H1 (cell line): ENCODE measurements around the gene ZNF804B. TPM values are rescaled to one million over a fixed set of nuclear protein-coding genes. Genes with fewer than 3 reads are reported as not detected.

Source experiments
- CTCF ChIA-PET: fragments of 300-600 bp; sonication (Branson Sonifier 250); formaldehyde crosslinking; loops from one replicate; lab custom pipeline; 2021; ENCODE audit not compliant: partially characterized antibody; lab: Charles Lee
- POLR2A ChIA-PET: fragments of 300-600 bp; sonication (Branson Sonifier 250); formaldehyde crosslinking; loops from one replicate; lab custom pipeline; 2021; ENCODE audit warnings: inconsistent platforms; ENCODE audit not compliant: partially characterized antibody; lab: Charles Lee
- DNase-seq, 2 experiments: peaks; one replicate each; pipeline versions ENCODE4 v3.0.0 to v3.0.0-alpha.2; 2010 to 2022; ENCODE audit warnings: low spot score in 2 of 2, low read depth in 1 of 2, mixed read lengths in 1 of 2
- FAIRE-seq: peaks from 2 replicates; lab custom pipeline; 2011; peaks lifted over from hg19 to GRCh38; lab: Jason Lieb, UNC
- H2AFZ ChIP-seq: 2 replicates; pipeline ENCODE4 v1.8.1; 2012; ENCODE audit warnings: low read length, inconsistent platforms
- H2AK5ac ChIP-seq: 2 replicates; pipeline ENCODE4 v1.6.1; 2013; ENCODE audit warnings: low read depth, low read length
- H2BK120ac ChIP-seq: replicated peaks from 2 replicates; pipeline ENCODE3; 2013; ENCODE audit warnings: low read depth, low read length, inconsistent platforms
- H2BK12ac ChIP-seq: 2 replicates; pipeline ENCODE4 v1.6.1; 2013; ENCODE audit warnings: low read depth, low read length
- H2BK15ac ChIP-seq: 2 replicates; pipeline ENCODE4 v1.6.1; 2013; ENCODE audit warnings: low read length
- H2BK20ac ChIP-seq: 2 replicates; pipeline ENCODE4 v1.6.1; 2013; ENCODE audit warnings: low read length
- H2BK5ac ChIP-seq: 2 replicates; pipeline ENCODE4 v1.6.1; 2013; ENCODE audit warnings: low read depth, low read length
- H3K14ac ChIP-seq: 2 replicates; pipeline ENCODE4 v1.6.1; 2013; ENCODE audit warnings: inconsistent platforms; ENCODE audit not compliant: insufficient read length
- H3K18ac ChIP-seq: 2 replicates; pipeline ENCODE4 v1.6.1; 2013; ENCODE audit warnings: low read length; ENCODE audit errors: extremely low read depth
- H3K23ac ChIP-seq: 2 replicates; pipeline ENCODE4 v1.6.1; 2013; ENCODE audit warnings: inconsistent platforms; ENCODE audit not compliant: insufficient read length
- H3K23me2 ChIP-seq: 2 replicates; pipeline ENCODE4 v1.6.1; 2013; ENCODE audit warnings: low read depth, low read length
- H3K27ac ChIP-seq: 2 replicates; pipeline ENCODE4 v1.6.1; 2011; ENCODE audit warnings: low read depth, low read length, inconsistent platforms
- H3K27me3 ChIP-seq, 4 experiments: replicated peaks in 1 of 4; 1 replicate in 1 of 4; 2 replicates in 3 of 4; pipeline versions ENCODE4 v1.6.1 to v1.8.1; 2011 to 2013; ENCODE audit warnings: low read length in 3 of 4, mild to moderate bottlenecking in 3 of 4, inconsistent platforms in 2 of 4, mixed read lengths in 2 of 4, moderate library complexity in 1 of 4; ENCODE audit not compliant: control insufficient read depth in 3 of 4, insufficient read depth in 3 of 4; ENCODE audit errors: extremely low read depth in 1 of 4
- H3K36me3 ChIP-seq, 4 experiments: 2 replicates each; pipeline versions ENCODE4 v1.6.1 to v1.8.1; 2011 to 2013; ENCODE audit warnings: mild to moderate bottlenecking in 4 of 4, low read length in 3 of 4, moderate library complexity in 2 of 4, control low read depth in 1 of 4, inconsistent platforms in 1 of 4; ENCODE audit not compliant: insufficient read depth in 4 of 4, control insufficient read depth in 2 of 4
- H3K4ac ChIP-seq: replicated peaks from 2 replicates; pipeline ENCODE3; 2013; ENCODE audit warnings: low read length, low read depth, mixed read lengths, inconsistent platforms; ENCODE audit not compliant: insufficient read length
- H3K4me1 ChIP-seq, 4 experiments: replicated peaks in 1 of 4; 1 replicate in 1 of 4; 2 replicates in 3 of 4; pipeline versions ENCODE4 v1.6.1 to v1.8.1; 2011 to 2013; ENCODE audit warnings: low read length in 3 of 4, inconsistent platforms in 2 of 4, mixed read lengths in 1 of 4; ENCODE audit not compliant: insufficient read depth in 4 of 4, control insufficient read depth in 3 of 4
- H3K4me2 ChIP-seq, 2 experiments: 2 replicates each; pipeline versions ENCODE4 v1.6.1 to v1.8.1; 2011 to 2013; ENCODE audit warnings: low read depth in 2 of 2, low read length in 2 of 2, control low read depth in 1 of 2, inconsistent platforms in 1 of 2, mild to moderate bottlenecking in 1 of 2; ENCODE audit not compliant: insufficient read depth in 1 of 2
- H3K4me3 ChIP-seq, 4 experiments: fragments of 200-600, 300-600 bp in 1 of 4; sonication (generic), shearing (Covaris generic), sonication (Bioruptor Twin) in 1 of 4; 2 replicates each; pipeline versions ENCODE4 v1.5.1 to v1.8.1; 2011 to 2016; ENCODE audit warnings: low read length in 4 of 4, low read depth in 3 of 4, control low read depth in 2 of 4, inconsistent platforms in 2 of 4, mild to moderate bottlenecking in 2 of 4, mixed read lengths in 1 of 4, moderate library complexity in 1 of 4; ENCODE audit not compliant: insufficient read depth in 2 of 4; ENCODE audit errors: extremely low read depth in 1 of 4
- H3K56ac ChIP-seq: replicated peaks from 2 replicates; pipeline ENCODE3; 2013; ENCODE audit warnings: low read depth, mild to moderate bottlenecking, mixed read lengths, low read length, inconsistent platforms; ENCODE audit not compliant: insufficient read length
- H3K79me1 ChIP-seq: 2 replicates; pipeline ENCODE4 v1.6.1; 2013; ENCODE audit warnings: low read depth, low read length, control low read depth
- H3K79me2 ChIP-seq, 2 experiments: 2 replicates each; pipeline versions ENCODE4 v1.6.1 to v1.8.1; 2012 to 2013; ENCODE audit warnings: low read length in 2 of 2, mild to moderate bottlenecking in 2 of 2, inconsistent platforms in 1 of 2; ENCODE audit not compliant: insufficient read depth in 2 of 2, control insufficient read depth in 1 of 2
- H3K9ac ChIP-seq, 4 experiments: replicated peaks in 1 of 4; 1 replicate in 1 of 4; 2 replicates in 3 of 4; pipeline versions ENCODE4 v1.6.1 to v1.8.1; 2011 to 2013; ENCODE audit warnings: low read depth in 3 of 4, low read length in 3 of 4, control low read depth in 2 of 4, mild to moderate bottlenecking in 2 of 4, moderate library complexity in 2 of 4, inconsistent platforms in 1 of 4; ENCODE audit errors: extremely low read depth in 1 of 4
- H3K9me3 ChIP-seq, 2 experiments: 2 replicates each; pipeline versions ENCODE4 v1.6.1 to v1.8.1; 2012 to 2013; ENCODE audit warnings: mild to moderate bottlenecking in 2 of 2, moderate library complexity in 2 of 2, control low read depth in 1 of 2, inconsistent platforms in 1 of 2, low read depth in 1 of 2, low read length in 1 of 2, mixed read lengths in 1 of 2; ENCODE audit not compliant: insufficient read depth in 2 of 2
- H4K20me1 ChIP-seq, 2 experiments: replicated peaks in 1 of 2; 2 replicates each; pipeline versions ENCODE3 to v1.8.1; 2011 to 2013; ENCODE audit warnings: inconsistent platforms in 2 of 2, low read length in 2 of 2, mild to moderate bottlenecking in 1 of 2; ENCODE audit not compliant: insufficient read depth in 2 of 2, control insufficient read depth in 1 of 2
- H4K5ac ChIP-seq: 2 replicates; pipeline ENCODE4 v1.6.1; 2013; ENCODE audit warnings: low read length, low read depth, mixed read lengths, inconsistent platforms; ENCODE audit not compliant: insufficient read length
- H4K8ac ChIP-seq: 2 replicates; pipeline ENCODE4 v1.8.0; 2013; ENCODE audit warnings: mild to moderate bottlenecking, moderate library complexity, low read length, inconsistent platforms; ENCODE audit not compliant: insufficient read depth; ENCODE audit errors: extremely low read depth
- H4K91ac ChIP-seq: replicated peaks from 2 replicates; pipeline ENCODE3; 2013; ENCODE audit warnings: low read length, mixed read lengths, inconsistent platforms; ENCODE audit not compliant: insufficient read length
- SIX5 ChIP-seq: IDR thresholded peaks from 2 replicates; pipeline ENCODE4 v1.6.1; 2011; ENCODE audit warnings: mild to moderate bottlenecking, low read depth, low read length
- SP1 ChIP-seq: IDR thresholded peaks from 2 replicates; pipeline ENCODE4 v1.6.1; 2011; ENCODE audit warnings: low read depth, low read length
- WGBS, 2 experiments: shearing (Covaris generic) in 1 of 2; methylation state at CpG; one replicate each; pipeline versions ENCODE4 v1.1.6 to v1.1.7; 2013 to 2015; ENCODE audit warnings: low lambda C conversion rate in 2 of 2, mixed read lengths in 2 of 2, inconsistent platforms in 1 of 2, low coverage in 1 of 2, missing lambda C conversion rate in 1 of 2; ENCODE audit not compliant: insufficient replicate concordance in 2 of 2, insufficient coverage in 1 of 2, insufficient read length in 1 of 2; ENCODE audit errors: extremely low coverage in 1 of 2, missing lambda C conversion rate in 1 of 2; 5-methylcytosine and 5-hydroxymethylcytosine counted together
- polyA plus RNA-seq, 7 experiments: library from polyadenylated mRNA; depleted of rRNA in 3 of 7; stranded (reverse) in 5 of 7; unstranded in 2 of 7; fragments of >200 nt in 5 of 7; fragments of 200-250 nt in 2 of 7; gene quantifications; 1 replicate in 5 of 7; 2 replicates in 1 of 7; 4 replicates in 1 of 7; pipeline versions ENCODE4 v1.2.1 to v1.2.3, GENCODE V29; 2011 to 2013; ENCODE audit warnings: missing spikeins in 2 of 7, mixed read lengths in 2 of 7
- total RNA-seq: library from RNA; stranded (reverse); fragmentation: NEBNext Ultra II Directional; extraction: Animal tissue kit (Norgen Biotek cat#: 25700); gene quantifications from 2 replicates; pipeline ENCODE4 v1.2.1, GENCODE V29; 2021

Gene ZNF804B
- total and polyA plus RNA-seq, 2 of the 8 experiments (the other 6 are each of a cell fraction or from before 2014, with no cell fraction given) = not detected

DNA sequence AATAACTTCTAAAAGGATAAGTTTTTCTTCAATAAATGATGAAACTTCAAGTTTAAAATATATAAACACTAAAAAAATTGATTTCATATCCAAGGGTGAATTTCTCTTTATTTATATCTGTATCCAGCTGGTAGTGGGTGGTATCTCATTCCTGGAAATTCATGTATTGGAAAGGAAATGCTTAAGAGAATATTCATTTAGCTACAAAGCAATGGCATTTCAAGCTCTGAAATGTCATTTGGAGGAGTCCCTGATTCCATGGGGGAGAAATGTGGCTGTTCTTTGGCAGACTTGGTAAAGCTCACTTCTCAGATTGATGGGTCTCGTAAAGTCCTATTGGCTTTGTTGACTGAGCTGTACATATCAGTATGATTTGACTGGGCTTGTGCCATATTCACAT is 192.3 kb downstream of the ZNF804B start:
- no peak overlapping the region for H3K23ac ChIP-seq
- H3K56ac ChIP-seq = no peak overlapping the region
- H3K79me2 ChIP-seq = no peaks in the 10 kb centered on the region
- CTCF ChIA-PET = no interaction called here
- H4K20me1 ChIP-seq = no peaks in the 10 kb centered on the region
- no peak overlapping the region for H2BK12ac ChIP-seq
- H2BK120ac ChIP-seq = no peak overlapping the region
- H3K27ac ChIP-seq = no peak overlapping the region
- H2BK15ac ChIP-seq = no peak overlapping the region
- WGBS, 2 experiments = 90% methylated on average over 1 of the region's 1 CpG; no CpG with 5 or more reads in 1 of the 2 experiments
- no peak overlapping the region for H4K8ac ChIP-seq
- no peak overlapping the region for H2AFZ ChIP-seq
- no peaks in the 10 kb centered on the region for H3K9me3 ChIP-seq
- H3K4me3 ChIP-seq = no peak overlapping the region
- H3K4ac ChIP-seq = no peak overlapping the region
- no peaks in the 10 kb centered on the region for H3K4me1 ChIP-seq
- H3K18ac ChIP-seq = no peak overlapping the region
- DNase-seq (no peak), FAIRE-seq (no peak)
- no peak overlapping the region for H2AK5ac ChIP-seq
- no peaks in the 10 kb centered on the region for H3K27me3 ChIP-seq
- no peak for TF ChIP-seq SP1
- no peak for TF ChIP-seq SIX5
- POLR2A ChIA-PET = no interaction called here
- H4K5ac ChIP-seq = no peak overlapping the region
- no peak overlapping the region for H3K9ac ChIP-seq
- no peak overlapping the region for H2BK5ac ChIP-seq
- no peaks in the 10 kb centered on the region for H3K23me2 ChIP-seq
- no peak overlapping the region for H4K91ac ChIP-seq
- no peak overlapping the region for H3K14ac ChIP-seq
- H2BK20ac ChIP-seq = no peak overlapping the region
- no peak overlapping the region for H3K4me2 ChIP-seq
- no peaks in the 10 kb centered on the region for H3K36me3 ChIP-seq
- H3K79me1 ChIP-seq = no peaks in the 10 kb centered on the region
